ENCODE results near the gene KLC1.

The KLC1 gene

DNA sequence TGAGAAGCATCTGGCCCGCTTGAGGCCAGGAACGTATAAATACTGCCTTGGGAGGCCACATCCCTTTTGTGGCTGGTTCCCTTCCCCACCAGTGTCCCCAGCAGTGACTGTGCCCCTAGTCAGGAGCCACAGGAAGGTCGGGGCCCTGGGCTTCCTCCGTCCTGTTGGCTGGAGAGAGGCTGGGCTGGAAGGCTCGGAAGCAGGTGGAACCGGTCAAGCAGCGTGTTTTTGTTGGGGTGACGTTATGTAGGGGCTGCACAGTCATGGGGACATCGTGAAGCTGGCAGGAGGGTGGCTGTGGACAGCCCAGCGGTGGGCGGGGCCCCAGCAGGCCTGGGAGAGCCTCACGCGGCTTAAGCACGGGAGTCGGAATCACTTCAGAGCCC lies 76.1 kb downstream of the KLC1 start:
- no peak for DNase-seq (ENCODE audit: low read depth)

DNA sequence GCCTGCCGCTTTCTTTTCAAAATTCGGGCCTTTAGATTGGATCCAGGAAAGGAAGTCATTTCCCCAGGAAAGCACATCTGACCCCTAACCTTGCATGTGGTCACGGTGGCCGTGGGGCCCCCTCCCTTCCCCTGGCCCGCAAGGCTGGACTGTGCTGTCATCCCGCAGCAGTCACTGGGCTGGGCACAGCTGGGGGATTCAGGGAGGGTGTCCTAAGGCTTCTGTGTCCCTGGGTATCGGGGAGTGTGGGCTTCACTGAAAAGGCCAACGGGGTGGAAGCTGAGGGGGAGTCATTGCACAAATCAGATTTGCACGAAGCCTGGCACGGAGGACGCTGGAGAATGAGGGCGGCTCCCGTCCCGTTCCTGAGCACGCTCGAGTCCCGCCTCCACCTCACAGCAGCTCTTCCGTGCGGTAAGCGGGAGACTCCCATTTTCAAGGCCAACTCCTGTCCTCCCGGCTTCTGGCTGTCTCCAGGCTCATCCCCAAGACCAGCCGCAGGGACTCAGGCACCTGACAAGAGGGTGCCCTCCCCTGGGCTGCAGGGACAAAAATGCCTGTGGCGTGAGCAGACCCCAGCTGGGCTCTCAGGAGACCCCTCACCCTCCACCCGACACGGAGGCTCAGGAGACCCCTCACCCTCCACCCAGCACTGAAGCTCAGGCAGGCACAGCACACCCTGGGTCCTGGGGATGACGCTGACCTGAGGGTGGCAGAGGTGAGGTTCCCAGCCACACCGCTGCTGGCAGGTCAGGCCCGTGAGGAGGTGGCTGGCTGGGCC lies 76.7 kb downstream of the KLC1 start:
- DNase-seq (ENCODE audit: low read depth), result no peak

DNA sequence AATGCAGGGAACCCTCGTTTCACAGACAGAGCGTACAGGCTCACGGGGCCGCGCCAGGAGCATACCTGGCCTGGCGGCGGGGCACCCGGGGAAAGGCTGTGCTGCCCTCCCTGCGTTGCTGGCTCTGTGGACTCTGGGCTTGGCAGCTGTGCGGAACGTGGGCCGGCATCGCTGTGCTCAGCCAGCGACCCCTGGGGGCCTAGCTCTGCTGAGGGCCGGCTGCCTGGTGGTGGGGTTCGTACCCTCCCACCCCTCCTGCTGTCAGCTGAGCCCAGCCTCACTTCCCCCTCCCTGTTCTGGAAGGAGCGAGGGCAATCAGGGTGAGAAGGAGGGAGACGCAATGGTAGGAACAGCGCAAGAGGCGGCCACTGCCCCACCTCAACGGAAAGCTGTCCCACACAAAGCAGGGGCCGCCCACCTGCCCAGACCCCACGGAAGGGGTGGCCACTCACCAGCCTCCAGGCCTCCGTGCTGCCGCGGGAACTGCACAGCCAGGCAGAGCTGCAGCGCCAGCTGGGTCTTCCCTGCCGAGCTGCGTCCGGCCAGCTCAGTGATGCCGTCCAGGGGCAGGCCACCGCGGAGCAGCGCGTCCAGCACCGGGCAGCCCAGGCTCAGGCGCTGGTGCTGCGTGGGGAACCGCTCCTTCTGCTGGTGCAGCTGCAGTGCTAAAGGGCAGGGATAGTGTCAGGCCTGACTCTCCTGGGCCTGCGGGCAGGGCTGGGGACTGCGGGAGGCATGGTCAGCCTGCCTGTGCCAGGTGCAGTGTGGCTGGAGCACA lies 77.7 kb downstream of the KLC1 start:
- no peak for DNase-seq (ENCODE audit: low read depth)

DNA sequence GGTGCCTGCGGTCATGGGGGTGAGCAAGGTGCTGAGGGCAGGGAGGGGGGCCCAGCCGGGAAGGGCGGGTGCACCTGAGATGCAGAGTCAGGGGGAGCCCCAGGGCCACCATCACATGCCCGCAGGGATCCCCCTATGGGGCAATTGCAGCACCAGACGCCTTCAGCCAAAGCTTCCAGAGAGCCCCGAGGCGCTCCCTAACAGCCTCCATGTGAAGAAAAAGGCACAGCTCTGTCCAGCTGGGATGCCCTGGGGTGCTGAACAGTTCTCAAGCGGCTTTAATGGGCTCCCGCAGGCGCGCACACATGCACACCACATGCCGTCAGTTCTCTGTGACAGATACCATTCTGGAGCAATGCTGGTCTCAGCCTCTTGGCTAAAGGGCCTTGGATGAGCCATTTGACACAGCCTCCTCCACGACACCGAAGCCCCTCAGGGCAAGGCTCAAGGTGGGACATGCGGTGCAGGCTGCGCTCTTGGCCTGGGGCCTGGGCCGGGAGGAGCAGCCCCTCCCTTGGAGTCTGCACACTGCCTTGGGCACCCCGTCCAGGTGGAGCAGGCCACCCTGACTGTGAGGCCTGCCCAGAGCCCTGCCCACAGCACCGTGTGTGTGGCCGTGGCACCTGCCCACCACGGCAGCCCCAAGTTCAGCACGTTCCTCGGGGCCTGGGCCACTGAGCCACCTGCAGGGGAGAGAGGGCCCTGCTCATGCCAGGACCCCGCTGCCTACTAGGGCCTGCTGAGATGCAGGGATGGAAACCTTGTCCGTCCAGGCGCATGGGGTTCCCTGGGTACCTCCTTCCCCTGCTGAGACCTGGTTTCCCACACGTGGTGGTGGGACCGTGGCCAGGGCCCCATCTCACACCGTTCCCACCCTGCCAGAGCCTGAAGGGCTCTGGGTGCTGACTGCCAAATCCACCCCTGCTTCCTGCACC lies 78.6 kb downstream of the KLC1 start:
- no peak for DNase-seq (ENCODE audit: low read depth)

DNA sequence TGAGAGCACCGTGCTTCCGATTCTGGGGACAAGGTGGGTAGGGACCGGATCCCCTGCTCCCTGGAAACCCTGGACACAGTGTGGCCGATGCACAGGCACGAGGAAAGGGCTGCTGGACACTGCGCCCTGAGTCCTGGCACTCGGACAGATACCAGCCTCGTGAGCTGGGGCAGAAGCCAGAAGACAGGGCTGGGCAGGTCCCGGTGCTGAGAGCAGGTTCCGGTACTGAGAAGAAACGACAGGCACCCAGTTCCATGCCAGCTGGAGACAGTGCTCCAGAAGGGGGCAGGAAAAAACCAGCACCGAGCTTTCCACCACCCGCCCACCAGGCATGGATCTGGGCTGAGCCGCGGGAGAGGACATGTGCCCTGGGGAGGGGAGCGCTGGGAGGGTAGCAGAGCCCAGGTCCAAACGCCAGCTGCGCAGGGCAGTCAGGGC lies 79.8 kb downstream of the KLC1 start:
- no peak for DNase-seq (ENCODE audit: low read depth)

DNA sequence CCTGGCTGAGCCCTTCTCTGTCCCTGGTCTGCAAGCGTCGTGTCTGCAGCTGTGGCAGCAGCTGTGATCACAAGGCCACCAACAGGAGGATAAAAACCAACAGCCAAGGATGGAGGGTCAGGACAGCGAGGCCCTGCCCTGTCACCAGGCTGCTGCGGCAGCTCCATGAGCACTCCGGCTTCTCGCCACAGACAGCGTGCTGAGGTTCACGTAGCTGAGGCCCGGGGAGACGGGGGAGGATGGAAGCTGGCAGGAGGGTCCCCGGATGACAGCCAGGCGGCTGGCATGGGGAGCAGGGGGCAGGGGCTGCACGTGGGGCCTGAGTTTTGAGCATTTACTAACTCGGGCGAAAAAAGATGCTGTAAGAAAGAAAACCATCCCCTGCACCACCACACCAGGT lies 80.8 kb downstream of the KLC1 start:
- DNase-seq (ENCODE audit: low read depth), result no peak

DNA sequence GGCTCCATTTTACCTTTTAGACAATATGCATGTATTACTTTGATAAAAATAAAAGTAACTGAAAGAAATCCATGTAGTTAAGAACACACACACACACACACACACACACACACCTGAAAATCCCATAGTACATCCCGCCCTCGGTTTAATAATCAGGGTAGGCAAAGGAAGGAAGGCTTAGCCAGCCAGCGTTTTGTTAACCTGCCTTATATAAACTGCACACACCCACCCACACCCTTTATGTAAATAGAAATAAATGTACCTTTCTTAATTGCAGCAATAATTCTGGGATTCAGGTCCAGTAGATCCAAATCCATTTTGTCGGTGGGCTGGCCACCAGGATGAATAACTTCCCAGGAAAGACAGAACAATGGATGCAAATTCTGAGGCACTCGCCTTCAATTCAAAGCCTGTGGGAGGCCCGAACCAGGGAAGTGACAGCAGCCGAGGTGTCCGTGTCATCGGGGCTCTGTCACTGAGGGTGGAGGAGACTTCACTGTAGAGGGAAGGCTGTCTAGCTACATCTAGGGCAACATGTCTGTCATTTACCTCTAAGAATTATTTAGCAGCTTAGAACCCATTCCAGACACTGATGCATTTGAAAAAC lies 81.9 kb downstream of the KLC1 start:
- DNase-seq (ENCODE audit: low read depth), result no peak

DNA sequence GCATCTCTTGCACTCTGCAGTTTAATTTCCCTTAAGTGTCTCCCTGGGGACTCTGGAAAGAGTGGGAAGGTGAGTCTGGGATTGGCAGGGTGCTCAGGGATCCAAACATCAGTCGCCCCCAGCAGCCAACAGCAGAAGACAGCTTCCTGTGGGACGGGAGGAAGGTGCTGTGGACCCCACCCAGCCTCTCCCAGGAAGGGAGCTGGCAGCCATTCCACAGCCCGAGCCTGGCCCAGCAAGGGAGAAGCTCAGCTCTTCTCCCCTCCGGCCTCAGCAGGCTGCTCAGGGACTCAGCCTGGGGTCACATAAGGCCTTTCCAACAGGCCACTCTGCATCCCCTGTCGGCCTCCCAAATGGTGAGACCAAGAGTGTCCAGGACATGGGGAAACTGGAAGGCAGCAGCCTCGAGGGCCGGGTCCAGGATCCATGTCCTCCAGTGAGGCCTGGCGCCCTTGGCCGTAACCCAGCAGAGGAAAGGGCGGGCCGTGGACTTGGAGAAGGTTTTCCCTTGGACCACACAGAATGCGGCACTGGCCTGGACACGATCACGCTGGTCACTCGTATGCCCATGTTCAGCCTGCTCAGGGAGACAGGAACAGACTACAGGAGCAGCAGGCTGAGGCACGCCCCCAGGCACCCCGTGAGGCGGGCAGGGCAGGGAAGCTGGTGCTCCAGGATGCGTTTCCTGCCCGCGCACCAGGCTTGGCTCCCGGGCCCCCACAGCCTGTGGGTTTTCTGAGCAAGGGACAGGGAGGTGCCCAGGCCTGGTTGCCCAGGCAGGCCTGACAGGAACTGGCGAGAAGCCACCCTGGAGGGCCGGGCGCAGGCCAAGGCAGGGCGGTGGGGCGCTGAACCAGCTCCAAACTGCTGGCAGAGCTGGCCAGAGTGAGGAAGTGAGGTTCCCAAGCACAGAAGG lies 82.8 kb downstream of the KLC1 start:
- DNase-seq (ENCODE audit: low read depth), result no peak

DNA sequence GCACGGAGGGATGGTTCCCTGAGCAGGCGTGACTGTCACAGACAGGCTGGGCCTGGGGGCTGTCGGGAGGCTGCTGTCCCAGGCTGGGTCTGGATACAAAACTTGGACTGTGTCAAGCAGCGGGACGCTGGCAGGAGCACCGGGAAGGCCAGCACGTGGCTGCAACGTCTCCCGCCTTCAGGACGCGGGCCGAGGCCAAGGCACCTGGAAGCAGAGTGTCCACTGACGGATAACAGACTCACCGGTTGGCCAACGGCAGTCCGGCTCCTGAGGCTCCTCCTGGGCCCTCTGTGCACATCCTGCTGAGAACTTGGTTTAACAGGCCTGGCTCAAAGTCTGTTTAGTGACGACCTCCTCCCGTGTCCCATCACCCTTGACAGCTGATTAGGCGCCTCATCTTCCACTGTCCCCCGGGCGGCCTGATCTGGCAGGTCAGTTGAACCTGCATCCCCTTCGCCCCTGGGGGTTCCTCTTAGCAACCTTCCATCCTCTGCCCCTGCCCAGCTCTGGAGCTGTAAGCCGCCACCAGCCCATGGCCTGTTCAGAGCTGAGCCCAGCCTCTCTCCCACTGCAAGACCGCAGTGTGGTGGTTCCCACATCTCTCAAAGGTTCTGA lies 83.7 kb downstream of the KLC1 start:
- no peak for DNase-seq (ENCODE audit: low read depth)

DNA sequence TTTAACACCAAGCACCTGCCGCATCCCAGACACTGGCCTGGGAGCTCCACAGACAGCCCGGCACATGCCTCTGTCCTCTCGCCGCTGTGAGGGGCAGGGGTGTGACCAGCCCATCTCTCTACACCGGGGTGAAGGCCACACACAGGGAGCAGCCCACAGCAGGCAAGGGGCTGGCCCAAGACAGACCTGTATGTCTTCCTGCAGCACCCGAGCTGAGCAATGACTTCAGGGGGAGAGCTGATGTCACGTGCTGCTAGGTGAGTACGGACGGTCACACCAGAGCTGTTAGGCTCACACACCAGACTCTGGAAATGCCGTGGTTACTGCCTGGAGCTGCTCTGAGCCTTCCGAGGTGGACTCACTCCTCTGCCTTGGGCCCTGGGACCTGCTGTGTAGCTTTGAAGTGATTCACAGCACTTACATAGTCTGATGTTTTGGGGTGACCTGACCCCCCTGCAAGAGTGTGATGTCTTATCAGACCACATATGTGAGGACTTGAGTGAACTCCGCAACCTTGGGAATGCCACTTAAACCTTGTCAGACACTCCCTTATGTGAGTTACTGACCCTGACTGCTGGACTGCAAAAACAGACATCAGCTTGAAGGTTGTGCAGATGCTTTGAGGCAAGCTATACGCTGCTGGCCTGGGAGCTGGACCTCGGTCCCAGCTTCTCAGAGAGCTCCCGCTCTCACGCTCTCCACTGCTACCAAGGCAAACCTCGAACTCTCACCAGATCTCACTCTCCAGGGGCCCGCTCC lies 84.5 kb downstream of the KLC1 start:
- DNase-seq (ENCODE audit: low read depth), result no peak

DNA sequence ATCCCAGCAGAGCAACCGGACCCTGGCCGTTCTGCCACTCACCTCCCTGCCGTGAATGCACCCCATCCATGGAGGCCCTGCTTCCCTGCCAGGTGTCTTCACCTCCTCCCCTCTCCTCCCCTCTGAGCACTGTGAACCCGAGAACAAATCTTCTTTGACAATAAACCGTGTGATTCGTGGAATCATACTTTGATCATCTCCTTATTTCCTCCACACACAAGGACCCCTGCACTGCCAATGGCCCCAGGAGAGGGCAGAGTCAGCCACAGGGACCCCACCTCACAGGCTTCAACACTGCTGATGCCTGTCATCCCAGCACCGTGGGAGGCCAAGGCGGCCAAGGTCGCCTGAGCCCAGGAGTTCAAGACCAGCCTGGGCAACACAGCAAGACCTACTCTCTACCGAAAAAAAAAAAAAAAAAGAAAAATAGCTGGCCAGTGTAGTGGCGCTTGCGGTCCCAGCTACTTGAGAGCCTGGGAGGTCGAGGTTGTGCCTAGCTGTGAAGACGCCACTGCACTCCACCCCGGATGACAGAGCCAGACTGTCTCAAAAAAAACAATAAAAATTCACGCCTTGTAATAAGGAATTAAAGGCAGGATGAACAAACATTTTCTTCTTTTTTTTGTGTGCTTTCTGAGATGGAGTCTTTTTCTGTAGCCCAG lies 85.2 kb downstream of the KLC1 start:
- no peak for DNase-seq (ENCODE audit: low read depth)

DNA sequence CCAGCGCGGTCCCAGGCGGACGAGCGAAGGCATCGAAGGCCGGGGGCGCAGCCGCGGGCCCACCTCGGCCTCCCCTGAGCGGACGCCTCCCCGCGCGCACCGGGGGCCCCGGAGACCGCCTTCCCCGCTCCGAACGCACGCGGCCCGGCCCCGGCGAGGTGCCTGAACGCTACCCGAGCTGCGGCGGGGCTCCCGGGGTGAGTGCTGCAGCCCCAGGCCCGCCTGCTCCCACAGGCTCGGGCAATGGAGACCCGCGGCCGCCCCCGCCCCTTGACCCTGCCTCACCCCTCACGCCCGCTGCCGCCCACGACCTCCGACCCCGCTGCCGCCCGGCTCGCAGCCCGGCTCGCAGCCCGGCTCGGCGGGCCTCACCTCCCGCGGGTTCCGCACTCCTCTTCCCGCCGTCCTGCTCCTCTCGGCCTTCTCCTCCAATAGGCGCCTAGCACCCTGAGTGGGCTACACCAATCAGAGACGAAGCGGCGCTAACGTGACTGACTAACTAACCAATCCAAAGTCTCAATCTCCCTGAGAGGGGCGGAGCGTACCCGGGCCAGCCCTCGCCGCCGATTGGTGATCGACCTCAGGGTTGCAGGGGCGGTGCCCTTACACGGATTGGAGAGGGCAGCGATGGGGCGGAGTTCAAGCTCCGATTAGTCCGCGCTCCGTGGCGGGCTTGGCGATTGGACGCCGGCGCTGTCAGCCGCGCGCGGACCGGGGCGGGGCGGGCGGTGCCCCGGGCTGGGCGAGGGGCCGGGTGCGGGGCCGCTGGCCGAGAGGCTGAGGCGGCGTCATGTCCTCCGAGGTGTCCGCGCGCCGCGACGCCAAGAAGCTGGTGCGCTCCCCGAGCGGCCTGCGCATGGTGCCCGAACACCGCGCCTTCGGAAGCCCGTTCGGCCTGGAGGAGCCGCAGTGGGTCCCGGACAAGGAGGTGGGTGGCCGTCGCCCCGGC lies 86.3 kb downstream of the KLC1 start, which contains the start of the genes XRCC3 and ZFYVE21:
Gene XRCC3 (minus strand): TSS at position 400 of the 949 bp plus-strand sequence. CDS start 4,364 bp downstream, outside the sequence.
Gene ZFYVE21 (plus strand): TSS at position 759 of the 949 bp plus-strand sequence. CDS start 32 bp downstream, at position 791.
- peak; percentile 100 for DNase-seq (ENCODE audit: low read depth)

DNA sequence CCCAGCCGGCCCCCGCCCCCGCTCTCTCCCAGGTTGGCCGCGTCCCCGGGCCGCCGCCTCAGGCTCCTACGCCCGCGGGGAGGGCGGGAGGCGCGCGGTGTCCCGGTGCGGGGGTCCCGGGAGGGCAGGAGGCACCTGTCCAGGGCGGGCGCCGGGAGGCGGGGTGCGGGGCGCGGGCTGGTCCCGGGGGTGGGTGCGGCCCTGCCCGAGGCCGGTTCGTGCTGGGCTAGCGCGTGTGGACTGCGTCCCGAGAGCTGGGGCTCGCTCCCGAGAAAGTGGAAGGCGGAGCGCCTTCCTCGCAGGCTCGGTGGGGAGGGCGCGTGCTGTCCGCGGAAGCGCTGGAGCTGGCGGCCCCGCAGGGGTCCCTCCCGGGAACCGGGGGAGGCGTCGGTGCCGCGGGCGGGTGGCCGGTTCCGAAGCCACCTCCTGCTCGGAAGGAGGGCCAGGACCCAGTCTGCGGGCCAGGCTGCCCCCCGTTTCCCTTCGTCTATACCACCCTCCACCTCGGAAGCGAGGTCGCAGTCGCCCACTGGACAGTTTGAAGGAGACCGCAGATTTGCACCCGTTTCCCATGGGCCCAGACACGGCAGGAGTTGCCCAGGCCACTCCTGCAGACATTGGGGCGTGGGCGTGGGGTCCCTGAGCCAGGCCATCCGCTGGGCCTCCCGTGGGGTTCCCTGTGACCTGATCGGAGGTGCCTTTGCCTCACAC lies 87.2 kb downstream of the KLC1 start:
- no peak for DNase-seq (ENCODE audit: low read depth)

DNA sequence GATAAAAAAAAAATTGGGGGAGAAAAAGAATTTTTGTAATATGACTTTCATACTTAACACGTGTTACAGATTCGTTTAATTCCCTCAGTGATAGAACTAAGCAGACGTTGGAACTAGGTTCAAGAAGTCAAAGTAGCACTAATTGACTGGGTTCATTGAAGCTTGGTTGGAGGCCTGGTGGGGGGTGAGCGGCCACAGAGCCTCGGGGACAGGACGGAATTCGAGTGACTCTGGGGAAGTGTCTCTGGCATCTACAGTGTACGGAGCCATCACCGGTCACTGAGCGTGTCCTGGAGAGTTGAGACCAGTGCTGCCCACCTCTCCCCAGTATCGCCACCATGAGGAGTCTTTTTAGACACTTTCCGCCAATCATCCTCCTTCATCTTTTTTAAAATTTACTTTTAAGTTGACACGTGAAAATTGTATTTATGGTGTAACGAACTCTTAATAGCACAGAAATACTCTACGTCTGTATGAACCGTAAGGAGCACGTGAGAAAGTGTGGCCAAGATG lies 87.9 kb downstream of the KLC1 start:
- DNase-seq (ENCODE audit: low read depth), result no peak

DNA sequence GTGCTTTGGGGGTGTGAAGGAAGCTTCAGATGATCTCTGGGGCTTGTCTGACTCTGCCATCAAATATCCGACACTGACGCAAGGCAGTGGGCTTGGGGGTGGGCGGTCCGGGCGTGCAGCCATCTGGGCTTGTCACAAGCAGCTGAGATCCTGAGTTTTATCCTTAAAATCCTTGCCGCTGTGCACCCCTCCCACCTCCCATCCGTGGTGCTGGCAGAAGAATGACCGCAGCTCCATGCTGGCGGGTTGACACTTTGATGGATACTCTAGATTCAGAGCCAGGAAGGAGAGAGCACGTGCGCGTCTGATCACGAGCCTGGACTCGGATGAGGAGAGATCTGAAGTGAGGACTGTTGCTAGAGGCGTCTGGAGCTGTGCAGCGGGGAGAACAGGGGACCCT lies 89.6 kb downstream of the KLC1 start:
- no peak for DNase-seq (ENCODE audit: low read depth)

DNA sequence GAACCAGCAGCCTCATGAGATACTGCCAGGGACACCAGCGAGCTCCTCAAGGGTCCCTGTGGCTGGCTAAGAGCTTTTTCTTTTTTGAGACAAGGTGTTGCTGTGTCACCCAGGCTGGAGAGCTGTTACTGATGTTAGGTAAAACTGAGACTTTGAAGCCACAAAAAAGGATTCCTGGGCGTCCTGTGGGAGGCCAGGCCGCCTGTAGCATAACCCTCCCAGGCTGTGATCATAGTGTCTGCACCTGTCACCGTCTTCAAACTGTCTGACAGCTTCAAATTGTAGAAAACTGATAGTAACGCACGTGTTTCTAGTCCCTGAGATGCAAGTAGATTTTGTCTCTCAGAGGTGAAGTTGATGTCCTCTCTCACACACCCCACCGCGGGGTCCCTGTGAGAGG lies 90.7 kb downstream of the KLC1 start:
- no peak for DNase-seq (ENCODE audit: low read depth)

All from stimulated activated CD8-positive, alpha-beta memory T cell treated with anti-CD3 and anti-CD28 coated beads, Interleukin-12 subunit alpha, Interleukin-12 subunit beta, amount 100 ng/mL, for 1 hour (primary cell).